GM12872 (cell line): ENCODE data around the gene CMTM4.

Source experiments
- TF ChIP-seq, protein P1 (sequence below): IDR thresholded peaks from 3 replicates; pipeline ENCODE4 v1.5.1; 2011; ENCODE audit warnings: low read depth, mild to moderate bottlenecking, low read length, moderate library complexity; ENCODE audit not compliant: insufficient read depth

The CMTM4 gene

GRCh38 chr16:66614161-66614802 lies 82.3 kb downstream of the CMTM4 start:
- TF ChIP-seq, protein P1, sequence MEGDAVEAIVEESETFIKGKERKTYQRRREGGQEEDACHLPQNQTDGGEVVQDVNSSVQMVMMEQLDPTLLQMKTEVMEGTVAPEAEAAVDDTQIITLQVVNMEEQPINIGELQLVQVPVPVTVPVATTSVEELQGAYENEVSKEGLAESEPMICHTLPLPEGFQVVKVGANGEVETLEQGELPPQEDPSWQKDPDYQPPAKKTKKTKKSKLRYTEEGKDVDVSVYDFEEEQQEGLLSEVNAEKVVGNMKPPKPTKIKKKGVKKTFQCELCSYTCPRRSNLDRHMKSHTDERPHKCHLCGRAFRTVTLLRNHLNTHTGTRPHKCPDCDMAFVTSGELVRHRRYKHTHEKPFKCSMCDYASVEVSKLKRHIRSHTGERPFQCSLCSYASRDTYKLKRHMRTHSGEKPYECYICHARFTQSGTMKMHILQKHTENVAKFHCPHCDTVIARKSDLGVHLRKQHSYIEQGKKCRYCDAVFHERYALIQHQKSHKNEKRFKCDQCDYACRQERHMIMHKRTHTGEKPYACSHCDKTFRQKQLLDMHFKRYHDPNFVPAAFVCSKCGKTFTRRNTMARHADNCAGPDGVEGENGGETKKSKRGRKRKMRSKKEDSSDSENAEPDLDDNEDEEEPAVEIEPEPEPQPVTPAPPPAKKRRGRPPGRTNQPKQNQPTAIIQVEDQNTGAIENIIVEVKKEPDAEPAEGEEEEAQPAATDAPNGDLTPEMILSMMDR: no peak

GRCh38 chr16:66612422-66612821 lies 84.1 kb downstream of the CMTM4 start:
- TF ChIP-seq, protein P1: no peak

DNA sequence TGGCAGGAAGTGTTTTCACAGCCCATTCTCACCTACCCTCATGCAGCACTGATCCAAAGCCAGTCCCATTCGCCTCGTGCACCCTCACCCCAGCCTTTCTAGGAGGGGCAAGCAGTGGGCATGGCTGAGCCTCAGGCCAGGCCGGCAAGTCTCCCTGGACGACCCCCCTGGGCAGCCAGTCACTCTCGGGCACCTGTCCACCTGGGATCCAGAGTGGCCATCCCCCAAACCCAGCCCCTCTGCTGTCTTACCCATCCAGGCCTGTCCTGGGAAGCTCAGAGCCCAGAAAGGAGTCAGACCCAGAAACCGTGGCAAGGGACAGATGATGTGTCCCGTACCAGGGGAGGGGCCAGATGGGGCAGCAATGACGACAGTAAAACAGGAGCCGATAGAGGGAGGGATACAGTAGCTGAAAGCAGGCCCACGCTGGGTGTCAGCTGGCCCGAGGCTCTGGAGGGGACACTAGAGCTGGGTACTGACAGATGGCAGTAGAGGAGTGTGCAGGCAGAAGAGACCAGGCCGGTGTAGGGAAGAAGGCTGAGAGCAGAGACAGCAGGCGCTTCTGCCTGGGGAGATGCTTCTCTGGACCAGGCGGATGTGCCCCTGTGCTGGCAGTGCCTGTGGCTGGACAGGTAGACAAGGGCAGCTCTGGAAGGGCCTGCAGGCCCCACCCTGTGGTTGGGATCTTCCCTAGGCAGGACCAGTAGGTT lies 86.3 kb downstream of the CMTM4 start:
- TF ChIP-seq, protein P1: no peak

GRCh38 chr16:66609139-66609510 lies 87.4 kb downstream of the CMTM4 start:
- TF ChIP-seq, protein P1: no peak

GRCh38 chr16:66608241-66609138 lies 88.1 kb downstream of the CMTM4 start:
- TF ChIP-seq, protein P1: peak; percentile 98

DNA sequence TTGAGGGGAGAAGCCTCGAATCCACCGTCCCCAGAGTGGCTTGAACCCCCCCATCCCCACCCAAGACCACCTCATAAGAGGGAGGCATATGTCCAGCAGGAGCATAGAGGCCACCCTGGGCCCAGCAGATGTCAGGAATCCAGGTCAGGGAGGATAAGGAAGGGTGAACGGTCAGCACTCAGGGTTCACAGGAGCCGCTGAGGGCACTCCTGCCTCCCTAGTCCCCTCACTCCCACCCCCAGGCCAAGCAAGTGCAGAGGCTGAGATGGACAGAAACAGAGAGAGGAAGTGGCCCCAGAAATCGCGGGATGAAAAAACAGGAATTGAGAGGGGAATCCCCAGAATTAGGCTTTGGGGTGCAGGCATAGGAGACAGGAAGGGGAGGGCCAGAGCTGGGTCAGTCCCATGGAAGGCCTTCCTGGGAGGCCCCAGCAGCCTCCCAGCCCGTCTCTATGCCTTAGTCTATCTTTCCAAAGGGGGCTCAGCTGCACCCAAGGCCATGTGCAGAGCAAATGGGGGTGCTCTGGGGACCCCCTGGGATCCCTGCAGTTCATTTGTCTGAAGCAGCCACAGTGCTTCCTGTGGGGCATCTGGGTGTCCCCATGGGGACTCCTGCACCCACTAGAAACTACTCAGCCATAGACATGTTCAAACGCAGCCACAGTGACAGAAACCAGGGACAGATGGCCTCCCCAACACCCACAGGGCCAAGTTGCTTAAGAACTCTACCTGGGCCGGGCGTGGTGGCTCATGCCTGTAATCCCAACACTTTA lies 90.4 kb downstream of the CMTM4 start:
- TF ChIP-seq, protein P1: no peak
